ENCODE data around the gene CRTAC1.

DNA sequence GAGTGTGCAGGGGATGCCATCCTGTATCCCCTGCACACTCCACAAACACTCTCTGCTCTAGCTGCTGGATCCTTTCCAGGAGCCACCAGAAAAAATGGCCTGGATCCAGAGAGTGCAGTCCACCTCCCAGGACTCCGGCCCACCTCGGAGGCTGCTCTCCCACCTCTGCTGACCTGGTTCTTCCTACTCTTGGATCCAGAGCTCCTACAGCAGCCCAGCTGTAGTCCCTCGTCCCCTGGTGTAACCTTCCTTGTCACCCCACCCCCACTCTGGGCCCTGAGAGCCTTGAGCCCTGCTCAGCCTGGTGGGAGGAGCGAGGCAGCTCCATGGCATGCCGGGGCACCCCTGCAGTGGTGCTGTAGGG is 126.4 kb downstream of the CRTAC1 start:
- TF ChIP-seq, protein P1, sequence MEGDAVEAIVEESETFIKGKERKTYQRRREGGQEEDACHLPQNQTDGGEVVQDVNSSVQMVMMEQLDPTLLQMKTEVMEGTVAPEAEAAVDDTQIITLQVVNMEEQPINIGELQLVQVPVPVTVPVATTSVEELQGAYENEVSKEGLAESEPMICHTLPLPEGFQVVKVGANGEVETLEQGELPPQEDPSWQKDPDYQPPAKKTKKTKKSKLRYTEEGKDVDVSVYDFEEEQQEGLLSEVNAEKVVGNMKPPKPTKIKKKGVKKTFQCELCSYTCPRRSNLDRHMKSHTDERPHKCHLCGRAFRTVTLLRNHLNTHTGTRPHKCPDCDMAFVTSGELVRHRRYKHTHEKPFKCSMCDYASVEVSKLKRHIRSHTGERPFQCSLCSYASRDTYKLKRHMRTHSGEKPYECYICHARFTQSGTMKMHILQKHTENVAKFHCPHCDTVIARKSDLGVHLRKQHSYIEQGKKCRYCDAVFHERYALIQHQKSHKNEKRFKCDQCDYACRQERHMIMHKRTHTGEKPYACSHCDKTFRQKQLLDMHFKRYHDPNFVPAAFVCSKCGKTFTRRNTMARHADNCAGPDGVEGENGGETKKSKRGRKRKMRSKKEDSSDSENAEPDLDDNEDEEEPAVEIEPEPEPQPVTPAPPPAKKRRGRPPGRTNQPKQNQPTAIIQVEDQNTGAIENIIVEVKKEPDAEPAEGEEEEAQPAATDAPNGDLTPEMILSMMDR (IDR thresholded peaks at IDR 0.05), result no peak
- no peak for TF ChIP-seq EP300 (IDR thresholded peaks at IDR 0.05)
- TF ChIP-seq POLR2A (IDR thresholded peaks at IDR 0.05), result no peak
